Activated naive CD4-positive, alpha-beta T cell treated with anti-CD3 and anti-CD28 coated beads, Interleukin-2, amount 10 ng/mL, durations not matched to agents 5 hours and 36 hours (primary cell): Measurements from ENCODE around the gene TMEM213. TPM values are rescaled to one million over a fixed set of nuclear protein-coding genes. Genes with fewer than 3 reads are reported as not detected.

Experiments
- total RNA-seq, 2 experiments: library from RNA; stranded (reverse); gene quantifications; one replicate each; pipeline ENCODE4 v1.2.3, GENCODE V29; 2021

The TMEM213 gene, protein sequence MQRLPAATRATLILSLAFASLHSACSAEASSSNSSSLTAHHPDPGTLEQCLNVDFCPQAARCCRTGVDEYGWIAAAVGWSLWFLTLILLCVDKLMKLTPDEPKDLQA
- under 1 TPM; 0.26 to 0.28 TPM for total RNA-seq

DNA sequence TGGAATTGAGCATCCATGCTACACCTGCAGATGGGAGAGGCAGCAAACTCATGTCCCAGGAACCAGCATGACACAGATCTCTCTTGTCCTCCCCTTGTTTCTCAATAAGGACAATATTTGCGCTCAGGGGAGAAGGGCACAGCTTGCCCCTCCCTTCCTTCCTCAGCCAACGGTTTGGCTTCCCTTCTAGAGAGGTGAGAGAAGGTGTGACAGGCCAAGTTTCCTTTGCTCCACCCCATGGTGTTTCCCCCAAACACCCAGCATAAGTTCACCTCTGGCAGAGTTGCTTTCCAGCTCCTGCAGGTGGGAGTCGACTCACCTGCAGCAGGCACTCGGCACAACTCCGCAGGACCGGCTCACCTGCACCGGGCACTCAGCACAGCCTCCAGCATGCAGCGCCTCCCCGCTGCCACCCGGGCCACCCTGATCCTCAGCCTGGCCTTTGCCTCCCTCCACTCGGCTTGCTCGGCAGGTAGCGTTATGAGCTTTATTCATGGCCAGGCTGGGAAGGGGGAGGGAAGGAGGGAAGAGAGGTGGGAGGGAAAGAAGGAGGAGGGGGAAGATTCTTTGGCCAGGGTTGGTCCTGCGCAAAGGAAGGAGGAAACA lies at the start of gene TMEM213, which contains the start of gene ATP6V0A4:
Gene TMEM213 (plus strand): TSS at position 280 of the 606 bp plus-strand sequence. CDS start 111 bp downstream, at position 391.
Gene ATP6V0A4 (minus strand): TSS at position 482 of the 606 bp plus-strand sequence. CDS start 26,949 bp downstream, outside the sequence.

Other genes starting within 250 kb of the TMEM213 start
- gene SVOPL, start 96.6 kb upstream of the TMEM213 start, total RNA-seq, result 1 to 10 TPM; 2.1 TPM
- under 1 TPM; 0.08 to 0.12 TPM for gene ATP6V0A4, start 202 bp downstream of the TMEM213 start, total RNA-seq
- under 1 TPM; 0.40 to 0.41 TPM for gene KIAA1549, start 183.4 kb downstream of the TMEM213 start, total RNA-seq
- gene ZC3HAV1L, start 238.0 kb downstream of the TMEM213 start, total RNA-seq, result 10 to 100 TPM; 14.0 to 15.2 TPM